Adrenal gland (tissue), 12 donors: Measurements from ENCODE around the gene MTMR1. TPM values are rescaled to one million over a fixed set of nuclear protein-coding genes. Genes with fewer than 3 reads are reported as not detected.

ENCODE experiments used
- DNase-seq, 7 donors: peaks; one replicate each; pipeline ENCODE4 v3.0.0-alpha.2; 2019 to 2020
- H3K27ac ChIP-seq, 5 donors: fragments of 200-600 bp; sonication (generic) in 4 of 5; 1 replicate in 3 of 5; 2 replicates in 2 of 5; pipeline versions ENCODE4 v1.5.1 to v1.8.0; 2016 to 2020; ENCODE audit warnings: mild to moderate bottlenecking in 1 of 5
- H3K27me3 ChIP-seq: fragments of 200-600 bp; 2 replicates; pipeline ENCODE4 v1.8.0; 2021
- H3K36me3 ChIP-seq, 2 donors: fragments of 200-600 bp; replicated peaks in 1 of 2; 1 replicate in 1 of 2; 2 replicates in 1 of 2; pipeline versions ENCODE4 v1.5.1 to v1.8.0; 2018 to 2022
- H3K4me1 ChIP-seq, 2 donors: fragments of 200-600 bp; replicated peaks in 1 of 2; 1 replicate in 1 of 2; 2 replicates in 1 of 2; pipeline versions ENCODE4 v1.5.1 to v1.8.0; 2018 to 2021
- H3K4me3 ChIP-seq, 4 donors: fragments of 200-600 bp; sonication (generic) in 3 of 4; one replicate each; pipeline ENCODE4 v1.5.1; 2016 to 2018
- H3K9me3 ChIP-seq, 3 donors: fragments of 200-600 bp; sonication (generic) in 1 of 3; replicated peaks in 1 of 3; 1 replicate in 2 of 3; 2 replicates in 1 of 3; pipeline versions ENCODE4 v1.5.1 to v1.8.0; 2016 to 2021
- CTCF ChIP-seq, 6 experiments: fragments of 450-650 bp in 4 of 6; fragments of 200-600 bp in 2 of 6; sonication (generic) in 1 of 6; IDR thresholded peaks; 1 replicate in 5 of 6; 2 replicates in 1 of 6; pipeline versions ENCODE4 v1.5.1 to v1.8.0; 2016 to 2021; ENCODE audit warnings: antibody characterized with exemption in 6 of 6, mild to moderate bottlenecking in 2 of 6, moderate library complexity in 1 of 6
- POLR2A ChIP-seq, 2 donors: fragments of 450-650 bp; IDR thresholded peaks; one replicate each; pipeline ENCODE4 v1.6.1; 2017; ENCODE audit warnings: antibody characterized with exemption in 2 of 2, mild to moderate bottlenecking in 2 of 2, moderate library complexity in 1 of 2
- WGBS, 4 donors: extraction: QIAGEN DNeasy Blood & Tissue Kit in 2 of 4; methylation state at CpG; one replicate each; pipeline versions ENCODE4 v1.1.5 to v1.1.7; 2013 to 2017; 5-methylcytosine and 5-hydroxymethylcytosine counted together
- intact Hi-C, 2 donors: fragments of 100-400 bp; cut with DNase I; formaldehyde crosslinking; loops; one replicate each; pipeline versions ENCODE4 v1.14.1 to v1.15.0; 2022 to 2023
- polyA plus RNA-seq, 3 donors: library from polyadenylated mRNA; stranded (reverse); fragments of 200-250 nt in 2 of 3; fragments of 350-450 nt in 1 of 3; fragmentation: Illumina TruSeq in 1 of 3; extraction: RNeasy Lipid Tissue Mini Kit (QIAGEN cat#74804) in 1 of 3; gene quantifications; one replicate each; pipeline ENCODE4 v1.2.3, GENCODE V29; 2013 to 2014
- total RNA-seq, 9 donors: library from RNA; depleted of rRNA in 4 of 9; stranded (reverse); fragments of >200 nt in 4 of 9; fragments of 120-200 nt in 1 of 9; fragmentation: NEBNext Ultra II Directional in 1 of 9; extraction: Animal tissue kit (Norgen Biotek cat#: 25700) in 1 of 9; gene quantifications; one replicate each; pipeline versions ENCODE4 v1.1.0 to v1.2.4, GENCODE V29; 2013 to 2023
- donor health status: healthy with polysubstance abuse.
- donor health status: Bipolar disorder and iron deficiency.
- donor health status: DM: yes; HTN: yes; CAD: no.
- donor health status: DM: no; HTN: no; CAD: no.
- donor health status: DM: no; HTN: no; CAD: no.
- donor health status: DM: yes; HTN: yes; CAD: no.

MTMR1 gene
- total and polyA plus RNA-seq, 12 donors, result 9.2 to 19.8 (median 13.9) TPM

- Histone ChIP-seq H3K4me3 (no peak overlapping the region), H3K36me3 (no peaks in the 10 kb centered on the region), H3K9me3 (no peaks in the 10 kb centered on the region), H3K27me3 (peaks cover 3% of the 10 kb centered on the region), H3K27ac (no peak overlapping the region), H3K4me1 (no peaks in the 10 kb centered on the region)
- no peak for TF ChIP-seq CTCF (IDR thresholded peaks at IDR 0.05)
- TF ChIP-seq POLR2A (IDR thresholded peaks at IDR 0.05), result no peak
- intact Hi-C loops, result no loop called here
- DNase-seq, result no peak
- 67 to 89% (median 81%) methylated on average over 6 of the region's 6 CpGs for WGBS, 4 donors
Measured at GRCh38 chrX:150730719-150731118, 37.5 kb downstream of the MTMR1 start.

- Histone ChIP-seq H3K9me3 (no peaks in the 10 kb centered on the region), H3K36me3 (no peaks in the 10 kb centered on the region), H3K27ac (no peak overlapping the region), H3K27me3 (peaks cover 3% of the 10 kb centered on the region), H3K4me3 (no peak overlapping the region), H3K4me1 (no peaks in the 10 kb centered on the region)
- TF ChIP-seq CTCF (IDR thresholded peaks at IDR 0.05) (no peak), POLR2A (IDR thresholded peaks at IDR 0.05) (no peak)
- intact Hi-C loops, result no loop called here
- DNase-seq, result no peak
- 71 to 95% (median 84%) methylated on average over 3 of the region's 3 CpGs for WGBS, 4 donors
Measured at GRCh38 chrX:150731795-150732194, 38.6 kb downstream of the MTMR1 start.

DNA sequence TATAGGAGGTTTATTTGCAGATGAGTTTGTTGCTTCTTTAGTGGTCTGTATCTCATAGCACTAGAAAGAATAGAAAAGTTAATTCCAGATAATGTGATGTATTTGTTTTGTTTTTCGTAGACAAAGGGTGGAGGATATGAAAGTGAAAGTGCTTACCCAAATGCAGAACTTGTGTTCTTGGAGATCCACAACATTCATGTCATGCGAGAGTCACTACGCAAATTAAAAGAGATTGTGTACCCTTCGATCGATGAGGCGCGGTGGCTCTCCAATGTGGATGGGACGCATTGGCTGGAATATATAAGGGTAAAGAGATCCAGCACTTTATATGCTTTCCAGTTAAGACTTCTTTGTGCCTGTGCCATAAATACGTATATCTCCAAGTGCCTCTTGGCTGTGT lies 43.3 kb downstream of the MTMR1 start:
- Histone ChIP-seq H3K36me3 (peaks cover 0 to 13% of the 10 kb centered on the region in 2 donors), H3K4me1 (no peaks in the 10 kb centered on the region), H3K4me3 (no peak overlapping the region), H3K27ac (no peak overlapping the region), H3K27me3 (no peaks in the 10 kb centered on the region), H3K9me3 (no peaks in the 10 kb centered on the region)
- intact Hi-C loops, result no loop called here
- DNase-seq, result no peak
- no peak for TF ChIP-seq CTCF (IDR thresholded peaks at IDR 0.05)
- no peak for TF ChIP-seq POLR2A (IDR thresholded peaks at IDR 0.05)
- 69 to 94% (median 83%) methylated on average over 9 of the region's 9 CpGs for WGBS, 4 donors

DNA sequence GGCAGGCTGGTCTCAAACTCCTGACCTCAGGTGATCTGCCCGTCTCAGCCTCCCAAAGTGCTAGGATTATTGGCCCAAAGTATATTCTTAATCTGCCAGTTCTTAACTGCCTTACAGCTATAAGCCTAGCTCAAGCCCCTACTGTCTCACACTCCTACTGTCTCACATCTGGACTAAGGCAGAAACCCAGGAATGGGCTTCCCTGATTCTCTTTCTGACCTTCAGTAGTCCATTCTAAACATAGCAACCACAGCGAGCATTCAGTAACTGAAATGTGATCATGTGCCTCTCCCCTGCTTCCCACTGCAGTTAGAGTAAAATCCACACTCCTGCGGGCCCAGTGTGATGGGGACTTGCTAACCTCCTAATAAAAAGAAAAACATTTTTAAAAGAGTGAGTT lies 58.9 kb downstream of the MTMR1 start:
- H3K27me3 ChIP-seq, result no peaks in the 10 kb centered on the region
- DNase-seq, result no peak
- H3K27ac ChIP-seq, result no peak overlapping the region
- 60 to 85% (median 76%) methylated on average over 2 to 3 of the region's 3 CpGs for WGBS, 4 donors
- no peaks in the 10 kb centered on the region for H3K36me3 ChIP-seq
- no peak for TF ChIP-seq CTCF (IDR thresholded peaks at IDR 0.05)
- TF ChIP-seq POLR2A (IDR thresholded peaks at IDR 0.05), result no peak
- H3K4me3 ChIP-seq, result no peak overlapping the region
- intact Hi-C loops, result no loop called here
- H3K4me1 ChIP-seq, result no peaks in the 10 kb centered on the region
- H3K9me3 ChIP-seq, result no peaks in the 10 kb centered on the region
